Astrocyte of the spinal cord (primary cell): ENCODE results near the gene PRDM10.

Experiments used
- DNase-seq: peaks from one replicate; pipeline ENCODE4 v3.0.0; 2011; ENCODE audit warnings: low read depth, low spot score
- H3K4me3 ChIP-seq: 2 replicates; pipeline ENCODE4 v1.5.1; 2011; ENCODE audit warnings: low read depth, mild to moderate bottlenecking, low read length, moderate library complexity
- CTCF ChIP-seq: IDR thresholded peaks from 2 replicates; pipeline ENCODE4 v1.5.1; 2012; ENCODE audit warnings: low read depth, mild to moderate bottlenecking, low read length, inconsistent platforms
- in situ Hi-C: cut with HindIII; loops from 2 replicates; pipeline ENCODE4 v1.10.0; 2017; ENCODE audit warnings: low sequenced_read_pairs

Gene PRDM10

DNA sequence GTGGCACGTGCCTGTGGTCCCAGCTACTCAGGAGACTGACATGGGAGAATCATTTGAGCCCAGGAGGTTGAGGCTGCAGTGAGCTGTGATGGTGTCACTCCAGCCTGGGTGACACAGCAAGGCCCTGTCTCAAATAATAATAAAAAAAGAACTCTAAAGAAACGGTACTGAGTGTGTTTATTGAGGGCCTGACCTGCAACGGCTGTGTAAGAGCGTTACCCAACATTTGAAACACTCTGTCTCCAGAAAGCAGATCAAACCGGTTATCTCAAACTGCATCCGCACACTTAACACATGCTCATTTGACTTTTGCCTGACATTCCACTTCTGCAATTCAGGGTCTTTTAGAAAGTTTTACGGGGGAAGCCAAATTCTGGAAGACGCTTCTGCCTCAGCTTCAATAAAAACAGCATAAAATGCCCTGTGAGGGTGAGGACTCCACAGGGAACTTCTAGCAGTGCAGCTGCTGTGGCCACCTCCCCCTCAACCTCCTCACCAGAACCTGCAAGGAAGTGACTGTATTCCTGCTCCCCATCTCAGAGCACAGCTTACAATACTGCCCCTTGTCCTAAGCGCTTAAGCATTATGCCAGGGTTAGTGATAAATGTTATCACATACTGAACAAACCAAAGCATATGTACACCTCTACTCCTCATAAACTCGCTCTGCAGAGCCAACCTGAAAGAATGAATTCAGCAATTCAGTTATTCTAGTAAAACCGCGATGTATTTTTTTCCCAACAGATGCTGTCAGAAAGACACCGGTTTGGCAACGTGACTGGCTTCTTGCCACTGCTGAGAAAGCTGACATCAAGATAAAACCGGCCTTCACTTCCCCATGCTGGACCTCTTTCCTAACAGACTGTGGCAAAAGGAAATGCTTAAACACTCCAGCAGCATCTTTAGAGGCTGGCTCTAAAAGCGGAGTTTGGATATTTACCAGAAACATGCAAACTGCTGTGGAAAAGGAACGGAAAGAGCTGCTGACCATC lies 52.2 kb downstream of the PRDM10 start:
- DNase-seq = peak; percentile 34
- TF ChIP-seq CTCF = no peak
- in situ Hi-C loops = no loop called here
- no peak overlapping the region for H3K4me3 ChIP-seq

DNA sequence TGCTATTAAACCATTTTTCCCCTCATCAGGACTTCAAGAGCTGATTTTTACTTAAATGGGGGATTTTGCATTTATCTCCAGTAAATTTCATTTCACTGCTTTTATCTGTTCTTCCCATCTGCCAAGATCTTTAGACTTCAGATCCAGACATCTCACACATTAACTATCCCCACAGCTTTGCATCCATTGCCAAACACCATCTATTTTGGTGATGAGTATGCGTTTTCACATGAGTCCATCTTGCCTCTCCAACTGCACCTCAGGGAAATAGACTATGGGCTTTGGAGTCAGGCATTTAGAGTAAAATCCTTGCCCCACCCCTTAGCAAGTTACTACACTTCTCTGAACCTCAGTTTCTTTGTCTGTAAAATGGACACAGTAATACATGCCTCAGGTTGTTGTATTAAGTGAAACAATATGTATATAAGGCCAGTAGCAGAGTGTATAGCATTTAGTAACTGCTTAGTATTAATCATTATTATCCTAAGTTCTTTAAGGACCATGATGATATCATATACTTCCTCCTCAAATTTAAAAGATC lies 53.6 kb downstream of the PRDM10 start:
- in situ Hi-C loops = no loop called here
- DNase-seq = no peak
- TF ChIP-seq CTCF = no peak
- no peak overlapping the region for H3K4me3 ChIP-seq

GRCh38 chr11:129947474-129947873 lies 55.2 kb downstream of the PRDM10 start:
- no peak overlapping the region for H3K4me3 ChIP-seq
- no peak for TF ChIP-seq CTCF
- in situ Hi-C loops = no loop called here
- DNase-seq = no peak

DNA sequence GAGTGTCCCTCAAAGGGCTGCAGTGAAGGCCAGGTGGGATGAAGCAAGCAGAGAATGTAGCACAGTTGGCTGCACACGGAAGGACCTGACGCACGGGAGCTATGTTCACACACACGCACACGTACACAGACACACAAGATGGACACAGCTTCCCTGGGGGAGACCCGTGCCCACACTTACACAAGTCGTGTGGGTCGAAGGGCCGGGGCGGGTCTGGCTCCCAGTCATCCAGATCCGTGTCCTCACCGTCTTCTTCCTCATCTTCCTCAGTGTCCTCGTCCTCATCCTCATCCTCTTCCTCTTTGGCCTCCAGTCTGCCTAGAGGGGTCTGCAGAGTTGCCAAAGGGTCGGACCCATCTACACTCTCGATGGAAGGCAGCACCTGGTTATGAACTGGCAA lies 55.7 kb downstream of the PRDM10 start:
- DNase-seq = no peak
- no peak overlapping the region for H3K4me3 ChIP-seq
- in situ Hi-C loops = no loop called here
- TF ChIP-seq CTCF = no peak

DNA sequence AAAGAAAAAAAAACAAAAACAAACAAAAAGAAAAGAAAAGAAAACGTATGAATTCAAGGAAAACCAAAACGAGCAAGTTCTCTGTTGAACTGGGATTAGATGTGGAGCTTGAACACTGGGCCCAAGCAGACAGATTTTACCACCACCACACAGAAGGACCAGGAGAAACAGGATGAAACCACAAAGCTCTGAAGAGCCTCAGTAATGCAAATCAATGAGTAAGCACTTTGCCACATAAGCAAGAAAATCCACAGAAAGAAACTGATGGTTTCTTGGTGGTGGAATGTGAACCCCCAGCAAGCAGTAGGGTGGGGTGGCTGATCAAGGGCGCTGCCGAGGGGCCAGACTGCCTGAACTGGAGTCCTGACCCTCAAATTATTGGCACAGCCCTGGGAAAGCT lies 56.4 kb downstream of the PRDM10 start:
- no peak for TF ChIP-seq CTCF
- in situ Hi-C loops = no loop called here
- DNase-seq = peak; percentile 39
- H3K4me3 ChIP-seq = no peak overlapping the region

- in situ Hi-C loops = no loop called here
- DNase-seq = no peak
- no peak overlapping the region for H3K4me3 ChIP-seq
- TF ChIP-seq CTCF = no peak
Observed at GRCh38 chr11:129945373-129945772, 57.3 kb downstream of the PRDM10 start.
